Transverse colon (tissue), 4 donors: ENCODE results near the gene ESR1. TPM values are rescaled to one million over a fixed set of nuclear protein-coding genes. Genes with fewer than 3 reads are reported as not detected.

Experiments
- DNase-seq: peaks from one replicate; pipeline ENCODE4 v3.0.0-alpha.2; 2019
- H3K27ac ChIP-seq, 4 donors: fragments of 200-600 bp; sonication (generic); 2 replicates each; pipeline ENCODE4 v1.5.1; 2016 to 2018; ENCODE audit warnings: inconsistent platforms in 4 of 4
- H3K27me3 ChIP-seq: fragments of 200-600 bp; sonication (generic); 2 replicates; pipeline ENCODE4 v1.5.1; 2017; ENCODE audit warnings: inconsistent platforms
- H3K36me3 ChIP-seq, 4 donors: fragments of 200-600 bp; sonication (generic); 2 replicates each; pipeline ENCODE4 v1.5.1; 2017 to 2019; ENCODE audit warnings: inconsistent platforms in 4 of 4
- H3K4me1 ChIP-seq, 4 donors: fragments of 200-600 bp; sonication (generic); 2 replicates each; pipeline ENCODE4 v1.5.1; 2017 to 2020; ENCODE audit warnings: inconsistent platforms in 4 of 4
- H3K4me3 ChIP-seq, 4 donors: fragments of 200-600 bp; sonication (generic); 1 replicate in 1 of 4; 2 replicates in 3 of 4; pipeline versions ENCODE4 v1.5.1 to v1.6.1; 2017 to 2019; ENCODE audit warnings: inconsistent platforms in 4 of 4
- H3K9me3 ChIP-seq, 2 donors: fragments of 200-600 bp; sonication (generic); 2 replicates each; pipeline ENCODE4 v1.5.1; 2017 to 2019; ENCODE audit warnings: inconsistent platforms in 2 of 2
- CTCF ChIP-seq, 5 experiments: fragments of 200-600 bp in 3 of 5; fragments of 450-650 bp in 2 of 5; sonication (generic) in 3 of 5; IDR thresholded peaks; 1 replicate in 2 of 5; 2 replicates in 3 of 5; pipeline ENCODE4 v1.5.1; 2016 to 2017; ENCODE audit warnings: antibody characterized with exemption in 5 of 5, inconsistent platforms in 3 of 5, mild to moderate bottlenecking in 2 of 5, moderate library complexity in 1 of 5
- EP300 ChIP-seq: sonication (generic); formaldehyde crosslinking; IDR thresholded peaks from one replicate; pipeline ENCODE4 v1.6.1; 2017; ENCODE audit warnings: antibody characterized with exemption, low read depth
- POLR2A ChIP-seq: fragments of 450-650 bp; IDR thresholded peaks from one replicate; pipeline ENCODE4 v1.6.1; 2016; ENCODE audit warnings: antibody characterized with exemption, mild to moderate bottlenecking, moderate library complexity
- POLR2AphosphoS5 ChIP-seq, 3 donors: sonication (generic); formaldehyde crosslinking; IDR thresholded peaks; one replicate each; pipeline ENCODE4 v1.6.1; 2016; ENCODE audit warnings: antibody characterized with exemption in 3 of 3
- WGBS, 2 donors: methylation state at CpG; one replicate each; pipeline ENCODE4 v1.1.5; 2018; ENCODE audit warnings: low coverage in 1 of 2; 5-methylcytosine and 5-hydroxymethylcytosine counted together
- in situ Hi-C, 4 donors: fragments of 200-750 bp; cut with MboI; loops; one replicate each; pipeline versions ENCODE4 v1.15.0 to v1.15.1; 2017; ENCODE audit warnings: low sequenced_read_pairs in 3 of 4, low pct_ligation_motif_present in 1 of 4, low pct_unique_long_range_greater_than_20kb in 1 of 4
- intact Hi-C: fragments of 100-400 bp; cut with DNase I; formaldehyde crosslinking; loops from one replicate; pipeline ENCODE4 v1.15.1; 2023; ENCODE audit warnings: low total_unique reads
- total RNA-seq, 4 donors: library from RNA; depleted of rRNA; stranded (reverse); fragments of >200 nt; gene quantifications; one replicate each; pipeline ENCODE4 v1.1.0, GENCODE V29; 2016

The ESR1 gene
- total RNA-seq, 4 donors from 2014 or later: 0.37 to 0.48 (median 0.41) TPM; not detected in 1

GRCh38 chr6:151835396-151835795, 27.9 kb downstream of the ESR1 start:
- in situ Hi-C loops (no loop called here), intact Hi-C loops (no loop called here)
- DNase-seq: no peak
- no peak overlapping the region for H3K27ac ChIP-seq
- no peak overlapping the region for H3K4me3 ChIP-seq
- WGBS, 2 donors: 39 to 62% methylated on average over 4 of the region's 4 CpGs
- no peaks in the 10 kb centered on the region for H3K36me3 ChIP-seq
- TF ChIP-seq CTCF (IDR thresholded peaks at IDR 0.05) (no peak), POLR2A (no peak), EP300 (no peak), POLR2AphosphoS5 (IDR thresholded peaks at IDR 0.05) (no peak)
- no peaks in the 10 kb centered on the region for H3K27me3 ChIP-seq
- no peaks in the 10 kb centered on the region for H3K9me3 ChIP-seq
- no peaks in the 10 kb centered on the region for H3K4me1 ChIP-seq

- no peak for TF ChIP-seq CTCF (IDR thresholded peaks at IDR 0.05)
- no peak for TF ChIP-seq POLR2AphosphoS5 (IDR thresholded peaks at IDR 0.05)
- TF ChIP-seq POLR2A: no peak
- no peak for TF ChIP-seq EP300
- H3K9me3 ChIP-seq: no peaks in the 10 kb centered on the region
Measured at GRCh38 chr6:151837223-151837622, 29.7 kb downstream of the ESR1 start.

GRCh38 chr6:151842816-151843215, 35.3 kb downstream of the ESR1 start:
- no peaks in the 10 kb centered on the region for H3K27me3 ChIP-seq
- H3K4me3 ChIP-seq: no peak overlapping the region
- H3K27ac ChIP-seq: no peak overlapping the region
- WGBS, 2 donors: 92 to 100% methylated on average over 1 to 2 of the region's 2 CpGs
- H3K4me1 ChIP-seq: no peaks in the 10 kb centered on the region
- in situ Hi-C loops: no loop called here
- intact Hi-C loops: no loop called here
- TF ChIP-seq POLR2AphosphoS5 (IDR thresholded peaks at IDR 0.05) (no peak), EP300 (no peak), CTCF (IDR thresholded peaks at IDR 0.05) (no peak), POLR2A (no peak)
- no peaks in the 10 kb centered on the region for H3K9me3 ChIP-seq
- no peaks in the 10 kb centered on the region for H3K36me3 ChIP-seq
- DNase-seq: no peak

More at GRCh38 chr6:151837223-151837622, 29.7 kb downstream of the ESR1 start:
- Histone ChIP-seq H3K27ac (no peak overlapping the region), H3K27me3 (no peaks in the 10 kb centered on the region), H3K36me3 (no peaks in the 10 kb centered on the region), H3K4me1 (no peaks in the 10 kb centered on the region), H3K4me3 (no peak overlapping the region)
- no peak for DNase-seq
- in situ Hi-C loops (no loop called here), intact Hi-C loops (no loop called here)
- 85 to 90% methylated on average over 1 to 5 of the region's 5 CpGs for WGBS, 2 donors

- H3K27me3 ChIP-seq: no peaks in the 10 kb centered on the region
- H3K27ac ChIP-seq: no peak overlapping the region
- H3K9me3 ChIP-seq: no peaks in the 10 kb centered on the region
- no peak for TF ChIP-seq POLR2AphosphoS5 (IDR thresholded peaks at IDR 0.05)
- no peak for TF ChIP-seq EP300
- TF ChIP-seq CTCF (IDR thresholded peaks at IDR 0.05): no peak
- no peak for TF ChIP-seq POLR2A
- no peak for DNase-seq
- WGBS, 2 donors: 33% methylated on average over 1 of the region's 1 CpG; no CpG with 5 or more reads in 1 of the 2 donors
- H3K4me1 ChIP-seq: no peaks in the 10 kb centered on the region
- H3K36me3 ChIP-seq: no peaks in the 10 kb centered on the region
- intact Hi-C loops (no loop called here), in situ Hi-C loops (no loop called here)
- no peak overlapping the region for H3K4me3 ChIP-seq
Measured at GRCh38 chr6:151847064-151847463, 39.6 kb downstream of the ESR1 start.
